H1 (cell line): ENCODE data around the gene GALR1. TPM values are rescaled to one million over a fixed set of nuclear protein-coding genes. Genes with fewer than 3 reads are reported as not detected.

ENCODE experiments used
- CTCF ChIA-PET: fragments of 300-600 bp; sonication (Branson Sonifier 250); formaldehyde crosslinking; loops from one replicate; lab custom pipeline; 2021; ENCODE audit not compliant: partially characterized antibody; lab: Charles Lee
- POLR2A ChIA-PET: fragments of 300-600 bp; sonication (Branson Sonifier 250); formaldehyde crosslinking; loops from one replicate; lab custom pipeline; 2021; ENCODE audit warnings: inconsistent platforms; ENCODE audit not compliant: partially characterized antibody; lab: Charles Lee
- DNase-seq, 2 experiments: peaks; one replicate each; pipeline versions ENCODE4 v3.0.0 to v3.0.0-alpha.2; 2010 to 2022; ENCODE audit warnings: low spot score in 2 of 2, low read depth in 1 of 2, mixed read lengths in 1 of 2
- FAIRE-seq: peaks from 2 replicates; lab custom pipeline; 2011; peaks lifted over from hg19 to GRCh38; lab: Jason Lieb, UNC
- H2AFZ ChIP-seq: 2 replicates; pipeline ENCODE4 v1.8.1; 2012; ENCODE audit warnings: low read length, inconsistent platforms
- H2AK5ac ChIP-seq: 2 replicates; pipeline ENCODE4 v1.6.1; 2013; ENCODE audit warnings: low read depth, low read length
- H2BK120ac ChIP-seq: replicated peaks from 2 replicates; pipeline ENCODE3; 2013; ENCODE audit warnings: low read depth, low read length, inconsistent platforms
- H2BK12ac ChIP-seq: 2 replicates; pipeline ENCODE4 v1.6.1; 2013; ENCODE audit warnings: low read depth, low read length
- H2BK15ac ChIP-seq: 2 replicates; pipeline ENCODE4 v1.6.1; 2013; ENCODE audit warnings: low read length
- H2BK20ac ChIP-seq: 2 replicates; pipeline ENCODE4 v1.6.1; 2013; ENCODE audit warnings: low read length
- H2BK5ac ChIP-seq: 2 replicates; pipeline ENCODE4 v1.6.1; 2013; ENCODE audit warnings: low read depth, low read length
- H3K14ac ChIP-seq: 2 replicates; pipeline ENCODE4 v1.6.1; 2013; ENCODE audit warnings: inconsistent platforms; ENCODE audit not compliant: insufficient read length
- H3K18ac ChIP-seq: 2 replicates; pipeline ENCODE4 v1.6.1; 2013; ENCODE audit warnings: low read length; ENCODE audit errors: extremely low read depth
- H3K23ac ChIP-seq: 2 replicates; pipeline ENCODE4 v1.6.1; 2013; ENCODE audit warnings: inconsistent platforms; ENCODE audit not compliant: insufficient read length
- H3K23me2 ChIP-seq: 2 replicates; pipeline ENCODE4 v1.6.1; 2013; ENCODE audit warnings: low read depth, low read length
- H3K27ac ChIP-seq: 2 replicates; pipeline ENCODE4 v1.6.1; 2011; ENCODE audit warnings: low read depth, low read length, inconsistent platforms
- H3K27me3 ChIP-seq, 4 experiments: replicated peaks in 1 of 4; 1 replicate in 1 of 4; 2 replicates in 3 of 4; pipeline versions ENCODE4 v1.6.1 to v1.8.1; 2011 to 2013; ENCODE audit warnings: low read length in 3 of 4, mild to moderate bottlenecking in 3 of 4, inconsistent platforms in 2 of 4, mixed read lengths in 2 of 4, moderate library complexity in 1 of 4; ENCODE audit not compliant: control insufficient read depth in 3 of 4, insufficient read depth in 3 of 4; ENCODE audit errors: extremely low read depth in 1 of 4
- H3K36me3 ChIP-seq, 4 experiments: 2 replicates each; pipeline versions ENCODE4 v1.6.1 to v1.8.1; 2011 to 2013; ENCODE audit warnings: mild to moderate bottlenecking in 4 of 4, low read length in 3 of 4, moderate library complexity in 2 of 4, control low read depth in 1 of 4, inconsistent platforms in 1 of 4; ENCODE audit not compliant: insufficient read depth in 4 of 4, control insufficient read depth in 2 of 4
- H3K4ac ChIP-seq: replicated peaks from 2 replicates; pipeline ENCODE3; 2013; ENCODE audit warnings: low read length, low read depth, mixed read lengths, inconsistent platforms; ENCODE audit not compliant: insufficient read length
- H3K4me1 ChIP-seq, 4 experiments: replicated peaks in 1 of 4; 1 replicate in 1 of 4; 2 replicates in 3 of 4; pipeline versions ENCODE4 v1.6.1 to v1.8.1; 2011 to 2013; ENCODE audit warnings: low read length in 3 of 4, inconsistent platforms in 2 of 4, mixed read lengths in 1 of 4; ENCODE audit not compliant: insufficient read depth in 4 of 4, control insufficient read depth in 3 of 4
- H3K4me2 ChIP-seq, 2 experiments: 2 replicates each; pipeline versions ENCODE4 v1.6.1 to v1.8.1; 2011 to 2013; ENCODE audit warnings: low read depth in 2 of 2, low read length in 2 of 2, control low read depth in 1 of 2, inconsistent platforms in 1 of 2, mild to moderate bottlenecking in 1 of 2; ENCODE audit not compliant: insufficient read depth in 1 of 2
- H3K4me3 ChIP-seq, 4 experiments: fragments of 200-600, 300-600 bp in 1 of 4; sonication (generic), shearing (Covaris generic), sonication (Bioruptor Twin) in 1 of 4; 2 replicates each; pipeline versions ENCODE4 v1.5.1 to v1.8.1; 2011 to 2016; ENCODE audit warnings: low read length in 4 of 4, low read depth in 3 of 4, control low read depth in 2 of 4, inconsistent platforms in 2 of 4, mild to moderate bottlenecking in 2 of 4, mixed read lengths in 1 of 4, moderate library complexity in 1 of 4; ENCODE audit not compliant: insufficient read depth in 2 of 4; ENCODE audit errors: extremely low read depth in 1 of 4
- H3K56ac ChIP-seq: replicated peaks from 2 replicates; pipeline ENCODE3; 2013; ENCODE audit warnings: low read depth, mild to moderate bottlenecking, mixed read lengths, low read length, inconsistent platforms; ENCODE audit not compliant: insufficient read length
- H3K79me1 ChIP-seq: 2 replicates; pipeline ENCODE4 v1.6.1; 2013; ENCODE audit warnings: low read depth, low read length, control low read depth
- H3K79me2 ChIP-seq, 2 experiments: 2 replicates each; pipeline versions ENCODE4 v1.6.1 to v1.8.1; 2012 to 2013; ENCODE audit warnings: low read length in 2 of 2, mild to moderate bottlenecking in 2 of 2, inconsistent platforms in 1 of 2; ENCODE audit not compliant: insufficient read depth in 2 of 2, control insufficient read depth in 1 of 2
- H3K9ac ChIP-seq, 4 experiments: replicated peaks in 1 of 4; 1 replicate in 1 of 4; 2 replicates in 3 of 4; pipeline versions ENCODE4 v1.6.1 to v1.8.1; 2011 to 2013; ENCODE audit warnings: low read depth in 3 of 4, low read length in 3 of 4, control low read depth in 2 of 4, mild to moderate bottlenecking in 2 of 4, moderate library complexity in 2 of 4, inconsistent platforms in 1 of 4; ENCODE audit errors: extremely low read depth in 1 of 4
- H3K9me3 ChIP-seq, 2 experiments: 2 replicates each; pipeline versions ENCODE4 v1.6.1 to v1.8.1; 2012 to 2013; ENCODE audit warnings: mild to moderate bottlenecking in 2 of 2, moderate library complexity in 2 of 2, control low read depth in 1 of 2, inconsistent platforms in 1 of 2, low read depth in 1 of 2, low read length in 1 of 2, mixed read lengths in 1 of 2; ENCODE audit not compliant: insufficient read depth in 2 of 2
- H4K20me1 ChIP-seq, 2 experiments: replicated peaks in 1 of 2; 2 replicates each; pipeline versions ENCODE3 to v1.8.1; 2011 to 2013; ENCODE audit warnings: inconsistent platforms in 2 of 2, low read length in 2 of 2, mild to moderate bottlenecking in 1 of 2; ENCODE audit not compliant: insufficient read depth in 2 of 2, control insufficient read depth in 1 of 2
- H4K5ac ChIP-seq: 2 replicates; pipeline ENCODE4 v1.6.1; 2013; ENCODE audit warnings: low read length, low read depth, mixed read lengths, inconsistent platforms; ENCODE audit not compliant: insufficient read length
- H4K8ac ChIP-seq: 2 replicates; pipeline ENCODE4 v1.8.0; 2013; ENCODE audit warnings: mild to moderate bottlenecking, moderate library complexity, low read length, inconsistent platforms; ENCODE audit not compliant: insufficient read depth; ENCODE audit errors: extremely low read depth
- H4K91ac ChIP-seq: replicated peaks from 2 replicates; pipeline ENCODE3; 2013; ENCODE audit warnings: low read length, mixed read lengths, inconsistent platforms; ENCODE audit not compliant: insufficient read length
- MAFK ChIP-seq: IDR thresholded peaks from 2 replicates; pipeline ENCODE4 v1.6.1; 2012; ENCODE audit warnings: low read depth, mild to moderate bottlenecking, improper control_type of control experiment, low read length
- SIN3A ChIP-seq, 2 experiments: IDR thresholded peaks in 1 of 2; conservative IDR thresholded peaks in 1 of 2; 2 replicates each; pipeline ENCODE4 v1.6.1; 2011 to 2012; ENCODE audit warnings: low read length in 2 of 2, improper control_type of control experiment in 1 of 2, low read depth in 1 of 2, mild to moderate bottlenecking in 1 of 2
- WGBS, 2 experiments: shearing (Covaris generic) in 1 of 2; methylation state at CpG; one replicate each; pipeline versions ENCODE4 v1.1.6 to v1.1.7; 2013 to 2015; ENCODE audit warnings: low lambda C conversion rate in 2 of 2, mixed read lengths in 2 of 2, inconsistent platforms in 1 of 2, low coverage in 1 of 2, missing lambda C conversion rate in 1 of 2; ENCODE audit not compliant: insufficient replicate concordance in 2 of 2, insufficient coverage in 1 of 2, insufficient read length in 1 of 2; ENCODE audit errors: extremely low coverage in 1 of 2, missing lambda C conversion rate in 1 of 2; 5-methylcytosine and 5-hydroxymethylcytosine counted together
- polyA plus RNA-seq, 7 experiments: library from polyadenylated mRNA; depleted of rRNA in 3 of 7; stranded (reverse) in 5 of 7; unstranded in 2 of 7; fragments of >200 nt in 5 of 7; fragments of 200-250 nt in 2 of 7; gene quantifications; 1 replicate in 5 of 7; 2 replicates in 1 of 7; 4 replicates in 1 of 7; pipeline versions ENCODE4 v1.2.1 to v1.2.3, GENCODE V29; 2011 to 2013; ENCODE audit warnings: missing spikeins in 2 of 7, mixed read lengths in 2 of 7
- total RNA-seq: library from RNA; stranded (reverse); fragmentation: NEBNext Ultra II Directional; extraction: Animal tissue kit (Norgen Biotek cat#: 25700); gene quantifications from 2 replicates; pipeline ENCODE4 v1.2.1, GENCODE V29; 2021
- TF ChIP-seq, protein P1 (sequence below): IDR thresholded peaks from 2 replicates; pipeline ENCODE4 v1.6.1; 2012; ENCODE audit warnings: inconsistent platforms
- TF ChIP-seq, protein P2 (sequence below): IDR thresholded peaks from 2 replicates; pipeline ENCODE4 v1.6.1; 2012; ENCODE audit warnings: low read length, inconsistent platforms

Gene GALR1
- total and polyA plus RNA-seq, 2 of the 8 experiments (the other 6 are each of a cell fraction or from before 2014, with no cell fraction given), result 0.09 to 1.6 TPM

DNA sequence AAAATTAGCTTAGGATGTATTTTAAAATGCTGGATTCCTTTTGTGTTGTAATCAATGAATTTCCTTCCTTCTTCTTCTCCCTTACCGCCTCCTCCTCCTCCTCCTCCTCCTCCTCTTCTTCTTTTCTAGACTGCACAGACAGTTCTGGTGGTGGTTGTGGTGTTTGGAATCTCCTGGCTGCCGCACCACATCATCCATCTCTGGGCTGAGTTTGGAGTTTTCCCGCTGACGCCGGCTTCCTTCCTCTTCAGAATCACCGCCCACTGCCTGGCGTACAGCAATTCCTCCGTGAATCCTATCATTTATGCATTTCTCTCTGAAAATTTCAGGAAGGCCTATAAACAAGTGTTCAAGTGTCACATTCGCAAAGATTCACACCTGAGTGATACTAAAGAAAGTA is 18.8 kb downstream of the GALR1 start:
- ChIA-PET CTCF (interaction anchor here (0.7 to 1.4 kb wide), 2 partner anchors 10 to 15 kb away, joined by 3 to 8 read pairs; no protein-coding TSS in a partner anchor), POLR2A (no interaction called here)
- Histone ChIP-seq H2BK20ac (no peak overlapping the region), H2BK12ac (no peak overlapping the region), H4K8ac (no peak overlapping the region), H2AK5ac (no peak overlapping the region), H3K23ac (no peak overlapping the region), H2BK120ac (no peak overlapping the region), H3K23me2 (no peaks in the 10 kb centered on the region), H3K9ac (no peak overlapping the region), H4K20me1 (no peaks in the 10 kb centered on the region), H3K79me1 (no peaks in the 10 kb centered on the region), H3K9me3 (peaks cover 2% of the 10 kb centered on the region in 2 experiments; a peak in 1 of 4 replicates), H2AFZ (no peak overlapping the region), H3K4me2 (no peak overlapping the region), H3K27ac (no peak overlapping the region), H3K4ac (no peak overlapping the region), H4K91ac (no peak overlapping the region), H2BK15ac (no peak overlapping the region), H3K56ac (no peak overlapping the region), H3K14ac (no peak overlapping the region), H3K27me3 (no peaks in the 10 kb centered on the region; a peak in 1 of 7 replicates), H4K5ac (no peak overlapping the region), H3K79me2 (no peaks in the 10 kb centered on the region), H3K18ac (no peak overlapping the region), H3K36me3 (no peaks in the 10 kb centered on the region), H3K4me3 (no peak overlapping the region), H2BK5ac (no peak overlapping the region), H3K4me1 (peaks cover 3 to 12% (median 4%) of the 10 kb centered on the region in 4 experiments)
- FAIRE-seq, result no peak
- no peak for TF ChIP-seq SIN3A (conservative IDR thresholded peaks at IDR 0.05 in 1 of 2, IDR thresholded peaks at IDR 0.05 in 1 of 2; ENCODE audit: low read depth in 1 of 2, low read length in 2 of 2)
- TF ChIP-seq MAFK, result no peak
- TF ChIP-seq, protein P1, sequence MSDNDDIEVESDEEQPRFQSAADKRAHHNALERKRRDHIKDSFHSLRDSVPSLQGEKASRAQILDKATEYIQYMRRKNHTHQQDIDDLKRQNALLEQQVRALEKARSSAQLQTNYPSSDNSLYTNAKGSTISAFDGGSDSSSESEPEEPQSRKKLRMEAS, result no peak
- TF ChIP-seq, protein P2, sequence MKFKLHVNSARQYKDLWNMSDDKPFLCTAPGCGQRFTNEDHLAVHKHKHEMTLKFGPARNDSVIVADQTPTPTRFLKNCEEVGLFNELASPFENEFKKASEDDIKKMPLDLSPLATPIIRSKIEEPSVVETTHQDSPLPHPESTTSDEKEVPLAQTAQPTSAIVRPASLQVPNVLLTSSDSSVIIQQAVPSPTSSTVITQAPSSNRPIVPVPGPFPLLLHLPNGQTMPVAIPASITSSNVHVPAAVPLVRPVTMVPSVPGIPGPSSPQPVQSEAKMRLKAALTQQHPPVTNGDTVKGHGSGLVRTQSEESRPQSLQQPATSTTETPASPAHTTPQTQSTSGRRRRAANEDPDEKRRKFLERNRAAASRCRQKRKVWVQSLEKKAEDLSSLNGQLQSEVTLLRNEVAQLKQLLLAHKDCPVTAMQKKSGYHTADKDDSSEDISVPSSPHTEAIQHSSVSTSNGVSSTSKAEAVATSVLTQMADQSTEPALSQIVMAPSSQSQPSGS, result no peak
- DNase-seq, result no peak
- WGBS, 2 experiments, result 95% methylated on average over 9 of the region's 9 CpGs; no CpG with 5 or more reads in 1 of the 2 experiments
